Activated CD8-positive, alpha-beta memory T cell treated with anti-CD3 and anti-CD28 coated beads for 1 hour (primary cell): Measurements from ENCODE around the gene CDHR5.

Source experiments
- DNase-seq, 2 donors: peaks; one replicate each; pipeline ENCODE4 v3.0.0-alpha.2; 2020; ENCODE audit warnings: low read depth in 1 of 2; ENCODE audit errors: extremely low read depth in 1 of 2

Gene CDHR5

DNA sequence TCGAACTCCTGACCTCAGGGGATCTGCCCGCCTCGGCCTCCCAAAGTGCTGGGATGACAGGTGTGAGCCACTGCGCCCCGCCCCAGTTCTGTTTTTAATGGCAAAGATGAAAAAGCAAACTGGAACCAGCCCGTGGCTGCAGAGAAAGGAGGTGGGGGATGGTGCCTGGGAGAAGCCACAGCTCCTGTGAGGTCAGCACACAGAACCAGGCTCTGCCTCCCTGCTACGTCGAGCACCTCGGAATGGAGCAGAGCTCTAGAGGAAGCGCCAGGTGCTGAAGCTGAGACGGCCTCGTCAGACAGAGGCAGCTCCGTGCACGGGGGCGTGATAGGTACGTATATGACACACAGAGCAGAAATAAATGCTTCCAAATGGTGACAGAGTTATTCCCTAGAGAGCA is 20.8 kb upstream of the CDHR5 start:
- no peak for DNase-seq

DNA sequence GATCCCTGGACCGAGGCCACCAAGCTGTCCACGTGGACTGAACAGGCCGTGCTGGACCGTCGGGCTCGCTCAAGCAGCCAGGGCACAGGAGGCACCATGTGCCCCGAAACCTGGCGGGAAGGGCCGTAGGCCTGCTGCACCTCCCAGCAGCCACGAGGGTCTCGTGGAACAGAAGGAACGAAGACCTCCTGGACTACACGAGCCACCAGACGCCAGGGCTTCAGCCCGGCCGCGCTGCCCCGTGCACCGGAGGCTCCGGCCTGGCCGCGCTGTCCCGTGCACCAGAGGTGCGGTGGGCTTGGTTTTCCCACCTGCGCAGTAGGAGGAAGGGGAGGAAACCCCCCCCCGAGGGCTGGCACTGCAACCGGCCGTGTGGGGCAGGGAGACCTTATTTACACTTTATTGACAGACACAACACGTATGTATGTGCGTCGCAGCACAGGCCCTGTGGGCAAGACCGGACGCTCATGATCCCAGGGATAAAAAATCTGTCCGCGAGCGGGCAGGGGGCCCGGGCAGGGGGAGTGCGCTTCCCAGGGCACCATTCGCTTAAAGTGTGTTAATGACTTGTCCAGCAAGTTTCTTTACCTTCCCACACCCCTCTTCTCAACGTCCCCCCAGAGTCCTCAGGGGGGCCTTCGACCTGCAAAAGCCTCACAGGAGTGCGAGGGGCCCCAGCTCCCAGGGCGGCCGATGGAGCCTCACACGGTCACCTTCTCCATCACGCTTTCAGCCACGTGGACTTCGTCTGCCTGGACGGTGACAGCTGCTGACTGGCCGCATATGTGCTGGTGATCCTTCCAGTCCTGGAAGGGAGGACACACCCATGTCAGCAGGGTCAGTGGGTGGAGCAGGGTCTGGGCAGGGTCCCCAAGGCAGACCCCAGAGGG is 19.3 kb upstream of the CDHR5 start:
- no peak for DNase-seq

DNA sequence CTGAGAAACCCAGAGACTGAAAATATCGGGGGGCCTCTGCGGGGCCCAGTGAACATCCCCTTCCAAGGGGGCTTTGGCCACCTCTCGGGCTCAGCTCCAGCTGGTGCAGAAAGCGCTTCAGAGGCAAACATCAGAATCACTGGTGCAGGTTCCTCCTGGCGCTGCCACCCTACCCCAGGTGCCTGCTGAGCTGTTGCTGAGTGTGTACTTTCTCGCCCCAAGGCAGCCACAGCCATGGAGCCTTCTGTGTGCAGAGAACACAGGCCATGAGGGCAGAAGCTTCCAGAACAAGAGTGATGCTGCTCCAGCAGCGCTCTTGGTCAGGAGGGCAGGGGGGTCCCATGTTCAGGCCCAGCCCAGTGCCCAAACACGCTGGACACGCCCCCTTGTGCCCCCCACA is 18.6 kb upstream of the CDHR5 start:
- no peak for DNase-seq

- DNase-seq: no peak
Observed at GRCh38 chr11:641806-642370, 17.1 kb upstream of the CDHR5 start.

GRCh38 chr11:640021-640706 is 15.4 kb upstream of the CDHR5 start:
- no peak for DNase-seq

GRCh38 chr11:639332-639955 is 14.7 kb upstream of the CDHR5 start:
- no peak for DNase-seq

DNA sequence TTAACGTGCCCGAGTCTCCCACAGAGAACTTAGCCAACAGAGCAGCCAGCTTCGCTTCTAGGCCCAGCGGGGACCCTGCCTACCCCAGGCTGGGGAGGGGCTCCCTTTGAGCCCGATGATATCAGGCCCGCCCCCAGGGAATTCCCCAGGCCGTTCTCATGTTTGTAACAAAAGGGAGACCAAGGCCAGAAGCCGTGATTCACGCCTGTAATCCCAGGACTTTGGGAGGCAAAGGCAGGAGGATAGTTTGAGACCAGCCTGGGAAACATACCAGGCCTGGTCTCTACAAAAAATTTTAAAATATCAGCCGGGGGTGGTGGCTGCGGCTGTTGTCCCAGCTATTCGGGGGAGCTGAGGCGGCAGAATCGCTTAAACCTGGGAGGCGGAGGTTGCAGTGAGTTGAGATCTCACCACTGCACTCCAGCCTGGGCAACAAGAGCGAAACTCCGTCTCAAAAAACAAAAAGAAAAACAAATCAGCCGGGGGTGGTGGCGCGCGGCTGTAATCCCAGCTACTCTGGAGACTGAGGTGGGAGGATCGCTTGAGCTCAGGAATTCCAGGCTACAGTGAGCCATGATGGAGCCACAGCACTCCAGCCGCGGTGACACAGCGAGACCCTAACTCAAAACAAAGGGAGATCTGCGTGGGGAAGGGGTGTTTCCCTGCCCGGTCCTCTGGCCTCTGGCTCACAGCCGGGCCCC is 14.0 kb upstream of the CDHR5 start:
- no peak for DNase-seq

DNA sequence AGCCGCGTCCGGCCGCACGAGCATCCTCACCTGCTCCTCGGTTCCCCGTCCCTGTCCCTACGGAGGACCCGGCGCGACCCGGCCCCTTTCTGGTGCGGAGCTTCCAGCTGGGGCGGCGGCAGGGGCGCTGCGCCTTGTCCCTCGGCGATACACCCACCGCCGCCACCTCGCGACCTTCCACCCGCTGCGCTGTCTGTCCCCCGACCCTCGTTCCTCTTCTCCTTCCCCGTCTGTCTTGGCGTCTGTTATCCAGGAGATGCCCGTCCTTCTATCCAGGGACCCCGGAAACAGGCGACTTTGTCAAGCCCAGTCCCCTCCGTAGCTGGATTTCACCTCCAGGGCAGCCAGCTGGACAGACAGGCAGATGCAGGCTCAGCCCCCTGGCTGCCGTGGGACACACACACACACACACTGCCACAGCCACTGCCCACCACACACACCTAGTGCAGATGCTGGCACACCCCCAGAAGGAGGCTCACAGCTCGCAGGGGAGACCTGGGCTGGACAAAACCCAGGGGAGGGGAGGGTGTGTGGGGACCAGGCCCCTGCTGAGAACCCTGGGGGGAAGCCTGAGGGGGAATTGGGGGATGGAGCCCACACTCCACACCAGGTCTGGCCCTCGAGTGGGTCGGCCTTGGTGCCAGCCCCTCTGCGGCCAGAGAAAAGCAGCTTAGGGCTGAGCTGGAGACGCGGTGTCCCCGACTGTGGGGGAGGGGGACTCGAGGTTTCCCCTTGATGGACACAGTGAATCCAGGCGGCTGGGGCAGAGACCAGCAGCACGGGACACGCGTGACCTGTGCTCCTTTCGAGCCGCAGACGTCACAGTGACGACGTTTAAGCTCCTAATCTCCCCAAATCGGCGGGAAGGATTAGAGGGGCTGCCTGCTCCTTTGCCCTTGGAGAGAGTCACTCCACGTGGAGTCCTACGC is 13.1 kb upstream of the CDHR5 start:
- no peak for DNase-seq

GRCh38 chr11:637333-637592 is 12.5 kb upstream of the CDHR5 start:
- no peak for DNase-seq

DNA sequence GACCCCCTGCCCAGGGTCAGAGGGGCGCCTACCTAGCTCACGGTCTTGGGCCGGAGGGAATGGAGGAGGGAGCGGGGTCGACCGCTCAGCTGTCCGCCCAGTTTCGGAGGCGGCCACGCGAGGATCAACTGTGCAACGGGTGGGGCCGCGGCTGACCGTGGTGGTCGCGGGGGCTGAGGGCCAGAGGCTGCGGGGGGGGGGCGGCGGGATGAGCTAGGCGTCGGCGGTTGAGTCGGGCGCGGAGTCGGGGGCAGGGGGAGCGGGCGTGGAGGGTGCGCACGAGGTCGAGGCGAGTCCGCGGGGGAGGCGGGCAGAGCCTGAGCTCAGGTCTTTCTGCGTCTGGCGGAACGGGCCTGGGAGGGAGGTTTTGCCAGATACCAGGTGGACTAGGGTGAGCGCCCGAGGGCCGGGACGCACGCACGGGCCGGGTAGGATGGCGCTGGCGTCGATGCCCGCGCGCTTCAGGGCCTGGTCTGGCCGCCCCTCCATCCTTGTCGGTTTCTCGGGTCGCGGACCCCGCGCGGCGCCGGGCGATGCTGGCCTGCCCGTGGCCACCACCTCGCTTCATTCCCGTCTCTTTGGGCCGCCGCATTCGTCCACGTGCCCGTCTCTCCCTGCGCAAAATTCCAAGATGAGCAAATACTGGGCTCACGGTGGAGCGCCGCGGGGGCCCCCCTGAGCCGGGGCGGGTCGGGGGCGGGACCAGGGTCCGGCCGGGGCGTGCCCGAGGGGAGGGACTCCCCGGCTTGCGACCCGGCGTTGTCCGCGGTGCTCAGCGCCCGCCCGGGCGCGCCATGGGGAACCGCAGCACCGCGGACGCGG is 12.0 kb upstream of the CDHR5 start, which contains the start of gene DRD4:
Gene DRD4, plus strand, starts transcription at position 759 of the 822 bp plus-strand sequence. Its CDS starts 36 bp downstream, at position 795.
- no peak for DNase-seq

DNA sequence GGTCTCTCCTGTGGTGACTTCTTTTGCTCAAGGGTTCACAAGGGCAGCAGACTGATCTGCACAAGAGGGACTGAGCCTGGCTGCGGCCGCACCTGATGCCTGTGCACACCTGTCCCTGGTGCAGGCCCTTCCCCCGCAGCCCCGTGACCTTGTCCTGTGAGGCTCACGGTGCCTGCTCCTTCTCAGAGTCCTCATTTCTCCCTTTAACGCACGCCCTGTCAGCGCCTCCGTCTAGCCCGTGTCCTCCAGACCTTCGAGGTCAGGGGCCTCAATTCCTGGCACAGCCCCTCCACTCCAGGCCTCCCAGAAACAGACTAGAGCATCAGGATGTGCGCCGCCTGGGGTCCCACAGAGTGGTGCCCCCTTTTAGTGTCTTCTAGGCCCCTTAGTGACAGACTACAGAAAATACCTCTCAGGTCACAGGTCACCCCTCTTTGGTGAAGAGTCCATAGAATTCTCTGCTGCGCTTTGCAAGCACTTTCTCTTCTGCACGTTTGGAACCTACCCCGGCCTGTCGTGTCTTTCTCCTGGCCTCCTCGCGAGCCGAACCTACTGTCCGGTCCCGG is 11.3 kb upstream of the CDHR5 start:
- DNase-seq: no peak

GRCh38 chr11:630871-631270 is 6.1 kb upstream of the CDHR5 start:
- no peak for DNase-seq

GRCh38 chr11:629237-629583 is 4.5 kb upstream of the CDHR5 start:
- DNase-seq: no peak

GRCh38 chr11:628056-628455 is 3.3 kb upstream of the CDHR5 start:
- DNase-seq: no peak

DNA sequence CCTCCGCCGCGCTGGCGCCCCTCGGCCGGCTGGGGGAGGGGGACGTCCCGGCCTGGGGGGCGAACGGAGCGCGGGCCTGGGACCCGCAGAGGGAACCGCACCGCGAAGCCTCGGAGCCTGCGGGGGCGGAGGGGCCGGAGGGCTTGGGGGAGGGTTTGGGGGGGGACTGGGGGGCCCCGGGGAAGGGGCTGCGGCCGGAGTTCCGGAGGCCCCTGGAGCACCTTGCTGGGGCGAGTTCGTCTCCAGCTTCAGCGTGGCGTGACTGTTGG is 2.5 kb upstream of the CDHR5 start:
- DNase-seq: no peak

DNA sequence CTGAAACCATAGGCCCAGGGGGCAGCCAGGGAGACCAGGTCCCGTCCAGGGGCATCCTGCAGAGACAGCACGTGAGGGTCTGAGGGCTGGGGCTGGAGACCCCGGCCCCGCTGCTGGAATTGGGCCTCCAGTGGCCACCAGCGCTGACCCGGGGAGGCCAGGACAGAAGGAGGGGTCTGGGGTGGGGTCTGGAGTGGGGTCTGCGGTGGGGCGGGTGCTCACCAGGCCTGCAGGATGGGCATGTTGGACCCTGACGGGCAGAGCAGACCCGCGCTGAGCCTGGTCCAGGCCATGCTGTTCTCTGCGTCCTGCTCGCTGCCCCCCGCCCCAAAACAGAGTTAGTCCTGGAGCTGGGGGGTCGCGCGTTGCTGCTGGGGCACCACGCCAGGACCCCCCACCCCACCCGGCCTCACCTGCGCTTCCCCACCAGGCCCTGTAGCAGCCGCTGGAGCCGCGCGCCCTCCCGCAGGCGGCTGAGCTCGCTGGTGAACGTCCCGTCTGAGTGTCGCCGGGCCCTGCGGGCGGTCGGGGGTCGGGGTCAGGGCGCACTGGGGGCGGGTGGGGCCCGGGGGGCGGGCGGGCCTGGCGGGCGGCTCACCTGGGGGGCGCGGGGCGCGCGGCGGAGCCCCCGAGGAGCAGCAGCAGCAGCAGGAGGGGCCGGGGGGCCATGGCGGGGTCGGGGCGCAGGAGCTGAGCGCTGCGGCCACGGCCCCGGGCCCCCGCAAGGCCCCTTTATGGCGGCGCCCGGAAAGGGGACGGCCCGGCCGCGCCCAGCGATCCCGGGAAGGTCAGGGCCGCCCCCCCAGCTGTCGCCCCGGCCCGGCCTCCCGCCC is 1.9 kb upstream of the CDHR5 start, which contains the start of gene SCT:
Gene SCT, minus strand, starts transcription at position 707 of the 833 bp plus-strand sequence. Its CDS starts 38 bp downstream, at position 669.
- DNase-seq: no peak

DNA sequence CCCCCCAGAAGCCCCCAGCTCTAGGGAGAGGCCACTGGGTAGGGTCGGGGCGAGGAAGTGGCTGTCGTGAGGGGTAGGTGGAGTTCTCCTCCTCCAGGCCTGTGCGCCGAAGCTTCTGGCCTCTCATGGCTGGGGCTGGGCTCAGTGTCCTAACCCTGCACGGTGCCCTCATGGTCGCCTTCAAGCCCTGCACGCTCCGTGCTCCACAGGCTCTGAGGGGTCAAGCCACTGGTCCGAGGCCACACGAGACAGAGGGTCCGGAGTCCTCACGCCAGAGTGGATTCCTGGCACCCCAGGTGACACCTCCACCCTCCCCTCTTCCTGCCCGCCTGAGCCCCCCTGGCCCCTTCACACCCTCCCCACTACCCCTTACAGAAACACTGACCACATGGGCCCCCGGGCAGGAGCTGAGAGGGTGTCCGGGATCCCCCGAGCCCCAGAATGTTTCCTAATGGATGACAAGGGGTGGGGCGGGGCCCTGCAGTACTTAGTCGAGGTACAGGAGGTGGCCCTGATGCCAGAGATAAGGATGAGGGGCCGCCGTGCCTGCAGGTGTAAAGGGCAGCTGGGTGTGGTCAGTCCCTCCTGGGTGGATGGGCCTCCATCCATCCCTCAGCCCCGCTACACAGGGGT is 997 bp upstream of the CDHR5 start:
- no peak for DNase-seq
